CD4-positive, alpha-beta T cell (primary cell): ENCODE data around the gene YIPF3. TPM values are rescaled to one million over a fixed set of nuclear protein-coding genes. Genes with fewer than 3 reads are reported as not detected.

Experiments
- ATAC-seq: fragments of 200-7000 bp; cut with Tn5 transposase; one replicate; pipeline ENCODE4 v1.10.0; 2022; ENCODE audit warnings: mild to moderate bottlenecking; ENCODE audit not compliant: poor library complexity
- CTCF ChIA-PET: fragments of 350-600 bp; sonication (Branson Sonifier 250); formaldehyde crosslinking; loops from one replicate; lab custom pipeline; 2021; ENCODE audit warnings: antibody characterized with exemption, inconsistent platforms; lab: Charles Lee
- POLR2A ChIA-PET: fragments of 350-600 bp; sonication (Branson Sonifier 250); formaldehyde crosslinking; loops from one replicate; lab custom pipeline; 2021; ENCODE audit warnings: antibody characterized with exemption, inconsistent platforms; lab: Charles Lee
- DNase-seq, 14 experiments: peaks; one replicate each; pipeline ENCODE4 v3.0.0-alpha.2; 2013 to 2020; ENCODE audit warnings: mixed read lengths in 2 of 14
- H3K27ac ChIP-seq, 2 donors: one replicate each; pipeline versions ENCODE4 v1.5.1 to v1.7.0; 2013; ENCODE audit warnings: low read length in 2 of 2, low read depth in 1 of 2, mild to moderate bottlenecking in 1 of 2
- H3K27me3 ChIP-seq, 2 experiments: 1 replicate in 1 of 2; 2 replicates in 1 of 2; pipeline versions ENCODE4 v1.6.1 to v1.7.0; 2013; ENCODE audit warnings: low read length in 2 of 2, control low read depth in 1 of 2, mild to moderate bottlenecking in 1 of 2, moderate library complexity in 1 of 2; ENCODE audit not compliant: insufficient read depth in 2 of 2, control insufficient read depth in 1 of 2
- H3K36me3 ChIP-seq: one replicate; pipeline ENCODE4 v1.6.1; 2013; ENCODE audit warnings: low read length, control low read depth; ENCODE audit not compliant: insufficient read depth
- H3K4me1 ChIP-seq: one replicate; pipeline ENCODE4 v1.6.1; 2013; ENCODE audit warnings: low read length, control low read depth; ENCODE audit not compliant: insufficient read depth
- H3K4me3 ChIP-seq: one replicate; pipeline ENCODE4 v1.5.1; 2013; ENCODE audit warnings: mild to moderate bottlenecking, low read length, moderate library complexity
- H3K9me3 ChIP-seq, 2 experiments: 1 replicate in 1 of 2; 2 replicates in 1 of 2; pipeline versions ENCODE4 v1.6.1 to v1.7.0; 2013; ENCODE audit warnings: low read length in 2 of 2, mild to moderate bottlenecking in 2 of 2, control low read depth in 1 of 2, moderate library complexity in 1 of 2; ENCODE audit not compliant: control insufficient read depth in 1 of 2, insufficient read depth in 1 of 2
- H3K27ac Mint-ChIP-seq: one replicate; pipeline ENCODE4 v1.8.0; 2020; ENCODE audit warnings: mixed read lengths
- H3K27me3 Mint-ChIP-seq: one replicate; pipeline ENCODE4 v1.8.0; 2021; ENCODE audit warnings: mixed read lengths
- H3K36me3 Mint-ChIP-seq: one replicate; pipeline ENCODE4 v1.8.0; 2021; ENCODE audit warnings: low read depth, mixed read lengths
- H3K4me1 Mint-ChIP-seq: one replicate; pipeline ENCODE4 v1.8.0; 2021; ENCODE audit warnings: low read depth, mixed read lengths
- H3K4me3 Mint-ChIP-seq: one replicate; pipeline ENCODE4 v1.8.0; 2020; ENCODE audit warnings: mild to moderate bottlenecking, mixed read lengths
- H3K9me3 Mint-ChIP-seq: one replicate; pipeline ENCODE4 v1.8.0; 2020; ENCODE audit warnings: mixed read lengths
- CTCF ChIP-seq: fragments of 200-600 bp; IDR thresholded peaks from one replicate; pipeline ENCODE4 v1.8.0; 2022; ENCODE audit warnings: antibody characterized with exemption, mild to moderate bottlenecking
- intact Hi-C, 2 experiments: fragments of 100-400 bp; cut with DNase I in 1 of 2; cut with micrococcal nuclease in 1 of 2; formaldehyde crosslinking; loops; one replicate each; pipeline versions ENCODE4 v1.15.1 to v1.9.0; 2023 to 2025; cut with DNase I, micrococcal nuclease
- total RNA-seq, 174 experiments: library from RNA in 2 of 174; stranded (reverse) in 2 of 174; gene quantifications; one replicate each; pipeline ENCODE4 v1.2.3 and lab custom pipeline; 2021 to 2026

Gene YIPF3
- total RNA-seq, 2 experiments from 2014 or later, result 36.5 to 37.9 TPM

- Histone ChIP-seq H3K27ac (no peak overlapping the region), H3K4me1 (peaks cover 33% of the 10 kb centered on the region), H3K9me3 (no peaks in the 10 kb centered on the region), H3K36me3 (peaks cover 16% of the 10 kb centered on the region), H3K27me3 (no peaks in the 10 kb centered on the region), H3K4me3 (no peak overlapping the region)
- peaks cover 26% of the 10 kb centered on the region for H3K36me3 Mint-ChIP-seq
- H3K27me3 Mint-ChIP-seq, result no peaks in the 10 kb centered on the region
- H3K4me3 Mint-ChIP-seq, result no peak overlapping the region
- peak overlapping the region; percentile 55 for H3K27ac Mint-ChIP-seq
- ATAC-seq (no peak), DNase-seq (no peak)
- peaks cover 40% of the 10 kb centered on the region for H3K4me1 Mint-ChIP-seq
- H3K9me3 Mint-ChIP-seq, result no peaks in the 10 kb centered on the region
- CTCF ChIA-PET, result interaction anchor here (2.4 kb wide), 1 partner anchor 15 kb away, joined by 6 read pairs; no protein-coding TSS in a partner anchor
- no peak for TF ChIP-seq CTCF
- intact Hi-C loops, result no loop called here
- POLR2A ChIA-PET, result no interaction called here
Observed at GRCh38 chr6:43491750-43492661, 24.7 kb downstream of the YIPF3 start.

DNA sequence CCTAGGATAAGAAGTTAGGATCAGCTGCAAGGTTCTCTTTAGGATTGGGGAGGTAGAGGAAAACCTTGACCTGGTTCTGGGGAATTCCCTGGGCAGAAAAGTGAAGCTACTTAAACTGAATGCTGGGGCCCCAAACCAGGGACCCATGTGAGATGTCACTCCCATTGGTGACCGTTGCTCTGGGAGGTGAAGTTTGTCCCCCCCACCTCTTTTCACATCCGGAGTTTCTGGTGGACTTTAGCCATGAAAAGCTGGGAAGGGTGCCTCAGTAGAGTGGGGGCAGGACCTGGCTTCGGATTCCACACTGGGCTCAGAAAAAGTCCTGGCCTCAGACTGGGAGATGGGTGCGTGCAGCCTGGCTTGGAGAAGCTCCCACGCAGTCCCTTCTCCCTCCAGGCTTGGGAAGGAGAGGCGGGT, 26.2 kb downstream of the YIPF3 start:
- Mint-ChIP-seq H3K9me3 (no peaks in the 10 kb centered on the region), H3K27me3 (no peaks in the 10 kb centered on the region), H3K4me3 (no peak overlapping the region), H3K4me1 (peaks cover 34% of the 10 kb centered on the region), H3K27ac (no peak overlapping the region), H3K36me3 (peaks cover 26% of the 10 kb centered on the region)
- ChIA-PET CTCF (interaction anchor here (1.2 kb wide), 1 partner anchor 16 kb away, joined by 3 read pairs; no protein-coding TSS in a partner anchor), POLR2A (interaction anchor here (0.9 kb wide), 1 partner anchor 13 kb away, joined by 3 read pairs; the partner anchor contains the start of gene TJAP1)
- no peaks in the 10 kb centered on the region for H3K9me3 ChIP-seq
- TF ChIP-seq CTCF, result no peak
- no peaks in the 10 kb centered on the region for H3K27me3 ChIP-seq
- H3K4me1 ChIP-seq, result peaks cover 29% of the 10 kb centered on the region
- H3K36me3 ChIP-seq, result peaks cover 22% of the 10 kb centered on the region
- ATAC-seq (no peak), DNase-seq (no peak)
- intact Hi-C loops, result no loop called here
- H3K4me3 ChIP-seq, result no peak overlapping the region
- no peak overlapping the region for H3K27ac ChIP-seq

- intact Hi-C loops, result no loop called here
- Histone ChIP-seq H3K4me1 (peaks cover 19% of the 10 kb centered on the region), H3K4me3 (no peak overlapping the region), H3K36me3 (peaks cover 23% of the 10 kb centered on the region), H3K27ac (no peak overlapping the region), H3K27me3 (no peaks in the 10 kb centered on the region), H3K9me3 (no peaks in the 10 kb centered on the region)
- Mint-ChIP-seq H3K4me3 (no peak overlapping the region), H3K27ac (no peak overlapping the region), H3K36me3 (peaks cover 28% of the 10 kb centered on the region), H3K27me3 (no peaks in the 10 kb centered on the region), H3K4me1 (peaks cover 26% of the 10 kb centered on the region), H3K9me3 (no peaks in the 10 kb centered on the region)
- DNase-seq (no peak), ATAC-seq (no peak)
- CTCF ChIA-PET, result interaction anchor here (1.2 kb wide), 1 partner anchor 17 kb away, joined by 3 read pairs; no protein-coding TSS in a partner anchor
- POLR2A ChIA-PET, result no interaction called here
- no peak for TF ChIP-seq CTCF
Observed at GRCh38 chr6:43489277-43490072, 27.3 kb downstream of the YIPF3 start.
